GM21825 (cell line): ENCODE measurements around the gene NFATC1.

ENCODE experiments used
- ATAC-seq: cut with Tn5 transposase; IDR thresholded peaks from one replicate; pipeline ENCODE4 v1.9.1; 2021; ENCODE audit warnings: mild to moderate bottlenecking, moderate library complexity; ENCODE audit not compliant: unreplicated experiment

NFATC1 gene

DNA sequence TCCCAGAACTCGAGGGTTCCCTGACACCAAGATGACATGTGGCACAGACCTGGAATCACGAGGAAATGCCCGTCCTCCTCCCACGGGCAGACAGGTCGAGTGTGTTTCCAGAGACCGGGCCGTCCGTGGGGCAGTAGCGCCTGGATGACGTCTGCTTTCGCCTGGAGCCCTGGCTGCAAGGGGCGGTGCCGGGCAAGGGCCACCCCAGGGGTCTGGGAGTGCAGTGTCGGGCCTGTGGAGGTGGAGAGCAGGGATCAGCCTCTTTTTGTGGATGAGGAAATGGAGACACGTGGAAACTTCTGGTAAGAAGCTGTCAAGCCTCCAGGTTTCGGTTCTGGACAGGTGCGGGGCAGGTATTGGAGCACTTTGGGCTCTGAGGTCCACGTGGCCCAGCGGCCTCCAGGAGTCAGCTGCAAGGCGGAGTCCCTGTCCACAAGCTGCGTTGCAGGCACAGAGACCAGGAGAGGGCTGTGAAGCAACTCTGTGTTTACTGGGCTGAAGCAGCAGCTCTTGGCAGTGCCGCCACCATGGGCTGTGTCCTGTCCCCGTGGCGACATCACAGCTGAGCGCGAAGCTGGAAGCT is 25.6 kb downstream of the NFATC1 start:
- ATAC-seq, result no peak

GRCh38 chr18:79422022-79422782 is 26.5 kb downstream of the NFATC1 start:
- peak; percentile 92 for ATAC-seq

GRCh38 chr18:79422783-79423165 is 27.0 kb downstream of the NFATC1 start:
- ATAC-seq, result no peak

DNA sequence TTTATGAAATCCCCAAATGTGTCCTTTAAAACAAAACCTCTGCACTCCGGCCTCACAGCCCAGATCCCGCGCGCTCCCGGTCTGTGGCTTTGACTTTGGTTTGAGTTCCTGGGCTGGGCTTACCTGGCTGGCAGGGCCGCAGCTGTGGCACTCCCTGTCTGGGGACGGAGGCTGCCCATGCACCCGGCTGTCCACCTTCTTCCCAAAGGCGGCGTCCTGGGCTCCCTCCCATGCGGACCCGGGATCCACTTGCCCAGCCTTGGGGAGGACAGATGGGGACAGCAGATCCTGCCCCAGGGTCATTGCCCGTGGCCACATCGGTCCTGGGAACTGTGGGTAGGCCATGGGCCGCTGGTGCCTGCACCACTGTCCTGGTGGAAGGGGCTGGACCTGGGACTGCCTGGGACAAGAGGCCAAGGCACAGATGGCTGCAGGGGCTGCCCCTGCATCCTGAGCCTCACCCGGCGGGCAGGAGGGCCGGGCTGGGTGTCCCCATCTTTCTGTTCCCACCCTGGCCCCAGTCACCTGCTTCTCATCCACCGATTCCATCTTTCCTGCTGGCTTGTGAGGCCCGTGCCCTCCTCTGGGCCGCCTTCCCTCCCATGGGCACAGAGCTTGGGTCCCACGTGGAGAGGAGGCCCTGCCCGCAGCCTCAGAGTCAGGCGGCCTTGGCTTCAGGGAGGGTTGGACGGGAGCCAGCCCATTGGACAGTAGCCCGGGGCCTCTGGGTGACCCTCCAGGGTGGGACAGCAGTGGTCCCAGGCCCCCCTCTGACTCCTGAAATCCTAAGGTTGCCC is 27.7 kb downstream of the NFATC1 start:
- no peak for ATAC-seq

DNA sequence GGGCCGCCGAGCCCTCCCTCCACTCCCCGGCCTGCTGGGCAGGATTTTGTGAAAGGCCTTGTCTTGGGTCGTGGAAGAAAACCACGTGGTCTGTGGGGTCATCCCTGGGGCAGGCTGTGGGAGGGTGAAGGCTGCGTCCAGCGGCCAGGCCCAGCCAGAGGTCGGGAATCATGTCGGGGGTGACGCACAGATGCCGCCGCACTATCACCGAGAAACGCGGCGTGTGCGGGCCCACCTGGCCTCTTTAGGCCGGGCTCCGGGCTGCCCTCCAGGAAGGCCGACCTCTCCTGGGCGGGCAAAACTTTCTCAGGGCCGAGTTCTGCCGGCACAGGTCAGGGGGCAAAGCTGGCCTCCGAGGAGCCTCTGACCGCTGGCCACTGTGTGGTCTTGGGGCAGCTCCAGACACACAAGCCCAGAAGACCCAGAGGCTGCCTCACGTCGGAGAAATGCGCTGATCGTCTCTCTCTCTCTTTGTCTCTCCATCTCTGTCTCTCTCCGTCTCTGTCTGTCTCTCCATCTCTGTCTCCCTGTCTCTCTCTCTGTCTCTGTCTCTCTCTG is 28.4 kb downstream of the NFATC1 start:
- ATAC-seq, result no peak

DNA sequence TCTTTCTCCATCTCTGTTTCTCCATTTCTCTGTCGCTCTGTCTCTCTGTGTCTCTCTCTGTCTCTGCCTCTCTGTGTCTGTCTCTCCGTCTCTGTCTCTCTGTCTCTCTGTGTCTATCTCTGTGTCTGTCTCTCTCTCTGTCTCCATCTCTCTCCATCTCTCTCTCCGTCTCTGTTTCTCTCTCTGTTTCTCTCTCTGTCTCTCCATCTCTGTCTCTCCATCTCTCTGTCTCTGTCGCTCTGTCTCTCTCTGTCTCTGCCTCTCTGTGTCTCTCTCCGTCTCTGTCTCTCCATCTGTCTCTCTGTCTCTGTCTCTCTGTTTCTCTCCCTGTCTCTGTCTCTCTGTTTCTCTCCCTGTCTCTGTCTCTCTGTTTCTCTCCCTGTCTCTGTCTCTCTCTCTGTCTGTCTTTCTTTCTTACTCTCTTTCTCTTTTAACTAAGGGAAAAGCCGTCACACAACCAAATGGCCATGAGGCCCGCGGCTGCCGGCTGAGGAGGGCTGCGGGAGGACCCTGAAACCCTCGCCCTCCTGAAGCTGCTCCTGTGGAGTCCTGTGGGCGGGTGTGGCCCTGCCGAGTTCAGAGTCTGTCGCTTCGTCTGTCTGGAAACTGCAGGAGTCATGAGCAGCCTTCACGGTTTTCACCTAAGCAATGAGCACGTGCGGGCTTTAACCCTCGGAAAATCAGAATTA is 29.3 kb downstream of the NFATC1 start:
- no peak for ATAC-seq

DNA sequence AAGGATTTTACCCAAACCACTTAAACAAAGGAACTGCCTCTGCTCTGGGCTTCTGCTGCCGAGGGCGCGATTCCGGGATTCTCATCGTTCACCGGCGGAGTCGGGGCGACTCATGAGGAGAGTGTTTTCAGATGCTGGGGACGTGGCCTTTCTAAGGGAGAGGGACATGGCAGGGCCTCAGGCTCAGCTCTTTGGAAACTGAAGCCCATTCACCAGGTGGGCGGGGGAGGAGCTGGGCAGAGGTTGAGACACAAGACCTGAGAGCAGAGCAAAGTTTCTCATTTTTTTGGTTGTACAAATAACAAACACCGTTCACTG is 29.8 kb downstream of the NFATC1 start:
- no peak for ATAC-seq

GRCh38 chr18:79426376-79427300 is 30.9 kb downstream of the NFATC1 start:
- ATAC-seq, result no peak

- no peak for ATAC-seq
These were observed 31.9 kb downstream of the NFATC1 start for GRCh38 chr18:79427368-79428225.

- no peak for ATAC-seq
These were observed 32.6 kb downstream of the NFATC1 start for GRCh38 chr18:79428287-79428686.

DNA sequence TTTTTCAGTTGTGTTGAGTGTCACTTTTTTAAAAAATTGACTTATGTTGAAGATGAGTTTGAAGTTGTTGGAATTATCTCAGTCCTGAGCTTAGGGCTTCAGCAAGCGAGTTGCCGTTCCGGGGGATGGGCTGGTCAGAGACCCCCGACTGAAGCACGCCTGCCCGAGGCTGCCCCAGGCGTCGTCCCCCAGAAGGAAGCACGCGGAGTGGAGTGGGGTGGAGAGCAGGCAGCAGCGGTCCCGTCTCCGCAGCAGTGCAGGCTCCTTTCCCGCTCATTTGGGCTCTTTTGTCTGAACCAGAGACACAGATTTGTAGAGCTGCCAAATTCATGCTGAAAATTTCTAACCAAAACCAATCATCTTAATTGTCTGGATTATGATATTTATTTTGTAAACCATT is 33.7 kb downstream of the NFATC1 start:
- no peak for ATAC-seq

DNA sequence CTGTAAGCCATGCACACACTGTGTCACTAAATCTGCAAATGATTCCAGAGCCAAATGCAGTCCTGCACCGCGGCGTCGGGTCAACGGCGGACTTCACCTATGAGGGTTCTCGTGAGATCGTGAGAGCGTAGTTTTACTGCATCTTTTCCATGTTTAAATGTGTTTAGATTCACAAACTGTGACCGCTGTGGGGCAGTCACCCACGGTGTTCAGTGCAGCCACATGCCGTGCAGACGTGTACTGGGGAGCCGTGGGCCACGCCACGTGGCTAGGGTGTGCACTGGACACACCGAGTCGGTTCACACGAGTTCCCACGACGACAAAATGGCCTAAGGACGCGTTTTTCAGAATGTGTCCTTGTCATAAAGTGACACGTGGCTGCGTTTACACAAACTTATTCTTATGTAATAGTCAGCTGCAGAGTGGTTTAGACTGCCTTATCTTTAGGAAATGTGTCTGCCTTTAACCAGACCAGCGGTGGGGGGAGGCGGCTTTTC is 34.1 kb downstream of the NFATC1 start:
- ATAC-seq, result no peak

DNA sequence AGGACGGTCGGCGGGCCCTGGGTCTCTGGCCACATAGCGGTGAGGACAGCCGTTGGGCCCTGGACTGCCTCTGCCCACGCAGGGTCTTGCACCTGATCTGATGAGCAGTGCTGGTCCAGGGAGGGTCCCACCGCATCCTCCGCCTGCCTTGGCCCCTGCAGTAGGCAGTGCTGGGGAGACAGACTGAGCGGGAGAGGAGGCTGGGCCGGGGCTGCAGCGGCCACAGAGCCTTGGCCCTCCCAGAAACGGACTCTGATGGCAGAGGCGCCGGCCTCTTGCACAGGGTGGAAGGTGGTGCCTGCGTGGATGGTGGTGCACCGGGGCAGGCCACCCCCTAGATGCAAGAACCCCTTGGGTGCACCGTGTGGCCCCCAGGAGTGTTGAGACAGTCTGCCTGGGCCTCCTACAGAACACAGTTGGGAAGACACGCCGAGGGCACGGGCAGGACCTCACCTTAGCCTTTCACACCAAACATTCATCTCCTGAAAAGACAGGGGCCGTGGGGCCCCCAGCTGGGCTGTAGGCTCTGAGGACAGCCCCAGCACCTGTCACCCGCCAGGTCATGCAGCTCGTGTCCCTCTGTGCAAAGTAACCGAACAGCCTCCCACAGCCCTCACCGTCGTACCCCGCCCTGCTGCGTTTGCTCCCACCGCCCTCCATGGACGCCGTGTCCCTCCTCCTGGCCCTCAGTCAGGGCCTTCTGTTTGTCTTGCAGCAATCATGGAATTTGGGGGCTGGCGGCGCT is 36.8 kb downstream of the NFATC1 start:
- no peak for ATAC-seq

- no peak for ATAC-seq
These were observed 37.7 kb downstream of the NFATC1 start for GRCh38 chr18:79433431-79433830.

- no peak for ATAC-seq
These were observed 39.1 kb downstream of the NFATC1 start for GRCh38 chr18:79434607-79435401.

DNA sequence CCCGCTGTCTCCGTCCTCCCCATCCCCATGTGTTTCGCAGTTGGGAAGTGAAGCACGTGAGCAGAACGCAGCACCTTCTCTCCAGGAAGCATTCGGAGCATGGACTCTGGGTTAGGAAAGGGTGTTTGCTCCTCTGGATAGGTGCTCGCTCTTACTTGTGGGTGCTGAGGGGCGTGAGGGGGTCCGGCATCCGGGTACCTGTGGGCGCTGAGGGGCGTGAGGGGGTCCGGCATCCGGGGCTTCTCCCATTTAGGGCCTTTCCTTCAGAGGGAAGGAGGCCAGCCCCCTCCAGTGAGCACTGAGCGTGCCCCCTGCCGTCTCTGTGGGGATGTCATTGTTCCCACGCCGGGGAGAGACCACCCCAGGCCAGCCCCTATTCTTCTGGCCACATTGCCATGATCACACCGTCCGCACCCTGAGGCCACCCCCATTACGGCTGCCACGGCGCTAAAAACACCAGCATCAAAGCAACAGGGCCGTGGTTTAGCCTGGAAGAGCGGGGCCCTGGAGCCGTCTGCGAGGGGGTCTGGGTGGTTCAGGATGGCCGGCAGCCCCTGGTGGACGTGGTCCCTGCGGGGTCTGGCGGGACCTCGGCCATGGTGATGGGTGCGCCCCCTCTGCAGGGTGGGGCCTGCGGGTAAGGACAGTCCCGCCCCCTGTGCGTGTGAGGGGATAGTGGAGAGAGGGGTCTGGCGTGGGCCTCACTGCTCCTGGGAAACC is 41.0 kb downstream of the NFATC1 start:
- ATAC-seq, result no peak
